ENCODE results near the gene IGLL1. TPM values are rescaled to one million over a fixed set of nuclear protein-coding genes. Genes with fewer than 3 reads are reported as not detected.
"Not testable (repeated sequence)": the region's sequence is repeated elsewhere in the genome, so short reads cannot be mapped to it uniquely, and the experiment has no call there.

IGLL1 gene
- polyA plus RNA-seq, 1 donor (not counting 4 experiments of a cell fraction or from before 2014, with no cell fraction given) = not detected

GRCh38 chr22:23539135-23539838 is 40.8 kb downstream of the IGLL1 start:
- FAIRE-seq (peak; percentile 93), DNase-seq (ENCODE audit: low read depth, low spot score) (peak; percentile 36)
- Histone ChIP-seq H3K79me2 (ENCODE audit: control insufficient read depth, insufficient read depth, low read length) (no peaks in the 10 kb centered on the region), H2AFZ (ENCODE audit: control insufficient read depth, low read length) (peak overlapping the region; percentile 43), H3K9me1 (ENCODE audit: control insufficient read depth, extremely low read depth, insufficient read depth, low read length) (no peaks in the 10 kb centered on the region), H3K4me3 (ENCODE audit: control insufficient read depth in 2 of 3, extremely low read depth in 1 of 3, insufficient read depth in 2 of 3, low read depth in 1 of 3, low read length in 3 of 3) (no peak overlapping the region), H3K27ac (ENCODE audit: control insufficient read depth, insufficient read depth, low read length) (no peak overlapping the region), H3K27me3 (ENCODE audit: control insufficient read depth, extremely low read depth, insufficient read depth, low read length) (no peaks in the 10 kb centered on the region), H3K36me3 (ENCODE audit: control insufficient read depth in 2 of 2, extremely low read depth in 1 of 2, insufficient read depth in 2 of 2, low read length in 2 of 2) (no peaks in the 10 kb centered on the region), H4K20me1 (ENCODE audit: control insufficient read depth, extremely low read depth, insufficient read depth, low read length) (no peaks in the 10 kb centered on the region), H3K9ac (ENCODE audit: control insufficient read depth, extremely low read depth, insufficient read depth, low read length) (no peak overlapping the region), H3K4me1 (ENCODE audit: control insufficient read depth, extremely low read depth, insufficient read depth, low read length) (no peaks in the 10 kb centered on the region), H3K9me3 (ENCODE audit: control insufficient read depth, low read depth, low read length) (no peaks in the 10 kb centered on the region), H3K4me2 (ENCODE audit: control insufficient read depth, extremely low read depth, insufficient read depth, low read depth, low read length) (peak overlapping the region; percentile 32)
- dilution Hi-C loops (cut with MboI; ENCODE audit: extremely low pct_ligation_motif_present, low sequenced_read_pairs) = no loop called here
- TF ChIP-seq CTCF (optimal IDR thresholded peaks at IDR 0.05 in 1 of 3, IDR thresholded peaks at IDR 0.05 in 1 of 3, conservative IDR thresholded peaks at IDR 0.05 in 1 of 3; ENCODE audit: extremely low read depth in 1 of 3, insufficient read depth in 2 of 3, low read length in 3 of 3) (peak; percentile 79 to 89 (median 86)), EZH2 (IDR thresholded peaks at IDR 0.05; ENCODE audit: low read length) (no peak)

- H3K4me2 ChIP-seq (ENCODE audit: control insufficient read depth, extremely low read depth, insufficient read depth, low read depth, low read length); H2AFZ ChIP-seq (ENCODE audit: control insufficient read depth, low read length); H3K36me3 ChIP-seq (ENCODE audit: control insufficient read depth in 2 of 2, extremely low read depth in 1 of 2, insufficient read depth in 2 of 2, low read length in 2 of 2); H3K4me3 ChIP-seq (ENCODE audit: control insufficient read depth in 2 of 3, extremely low read depth in 1 of 3, insufficient read depth in 2 of 3, low read depth in 1 of 3, low read length in 3 of 3); H4K20me1 ChIP-seq (ENCODE audit: control insufficient read depth, extremely low read depth, insufficient read depth, low read length); H3K9me1 ChIP-seq (ENCODE audit: control insufficient read depth, extremely low read depth, insufficient read depth, low read length); H3K9me3 ChIP-seq (ENCODE audit: control insufficient read depth, low read depth, low read length); H3K79me2 ChIP-seq (ENCODE audit: control insufficient read depth, insufficient read depth, low read length); H3K27ac ChIP-seq (ENCODE audit: control insufficient read depth, insufficient read depth, low read length); H3K4me1 ChIP-seq (ENCODE audit: control insufficient read depth, extremely low read depth, insufficient read depth, low read length); dilution Hi-C loops (cut with MboI; ENCODE audit: extremely low pct_ligation_motif_present, low sequenced_read_pairs); H3K9ac ChIP-seq (ENCODE audit: control insufficient read depth, extremely low read depth, insufficient read depth, low read length); FAIRE-seq; DNase-seq (ENCODE audit: low read depth, low spot score); H3K27me3 ChIP-seq (ENCODE audit: control insufficient read depth, extremely low read depth, insufficient read depth, low read length): not testable (repeated sequence)
Measured at GRCh38 chr22:23538696-23539030, 41.4 kb downstream of the IGLL1 start.

- DNase-seq (ENCODE audit: low read depth, low spot score) = not testable (repeated sequence)
Measured at GRCh38 chr22:23537830-23538695, 42.0 kb downstream of the IGLL1 start.

More at GRCh38 chr22:23537830-23538695, 42.0 kb downstream of the IGLL1 start:
- H3K9me1 ChIP-seq (ENCODE audit: control insufficient read depth, extremely low read depth, insufficient read depth, low read length); H3K36me3 ChIP-seq (ENCODE audit: control insufficient read depth in 2 of 2, extremely low read depth in 1 of 2, insufficient read depth in 2 of 2, low read length in 2 of 2); H2AFZ ChIP-seq (ENCODE audit: control insufficient read depth, low read length); H3K79me2 ChIP-seq (ENCODE audit: control insufficient read depth, insufficient read depth, low read length); dilution Hi-C loops (cut with MboI; ENCODE audit: extremely low pct_ligation_motif_present, low sequenced_read_pairs); H3K27me3 ChIP-seq (ENCODE audit: control insufficient read depth, extremely low read depth, insufficient read depth, low read length); H3K4me2 ChIP-seq (ENCODE audit: control insufficient read depth, extremely low read depth, insufficient read depth, low read depth, low read length); H3K9me3 ChIP-seq (ENCODE audit: control insufficient read depth, low read depth, low read length); H3K4me3 ChIP-seq (ENCODE audit: control insufficient read depth in 2 of 3, extremely low read depth in 1 of 3, insufficient read depth in 2 of 3, low read depth in 1 of 3, low read length in 3 of 3); H3K4me1 ChIP-seq (ENCODE audit: control insufficient read depth, extremely low read depth, insufficient read depth, low read length); H3K27ac ChIP-seq (ENCODE audit: control insufficient read depth, insufficient read depth, low read length); H4K20me1 ChIP-seq (ENCODE audit: control insufficient read depth, extremely low read depth, insufficient read depth, low read length); H3K9ac ChIP-seq (ENCODE audit: control insufficient read depth, extremely low read depth, insufficient read depth, low read length); FAIRE-seq: not testable (repeated sequence)
